ENCODE results near the gene FAM118B.
A peak's percentile ranks its signal among the peaks of the same experiment; 100 is the strongest.

FAM118B gene

GRCh38 chr11:126257144-126257543 is 45.6 kb downstream of the FAM118B start:
- no peaks in the 10 kb centered on the region for H3K9me3 ChIP-seq (ENCODE audit: insufficient read depth, low read depth, low read length)
- peaks cover 84% of the 10 kb centered on the region for H3K36me3 ChIP-seq (ENCODE audit: insufficient read depth, low read length)
- WGBS: 100% methylated on average over 2 of the region's 2 CpGs
- H3K9ac ChIP-seq (ENCODE audit: low read depth, low read length): no peak overlapping the region
- no peaks in the 10 kb centered on the region for H3K4me1 ChIP-seq (ENCODE audit: insufficient read depth, low read length)
- no peaks in the 10 kb centered on the region for H3K27me3 ChIP-seq (ENCODE audit: insufficient read depth, low read length)
- H3K4me3 ChIP-seq (ENCODE audit: low read length): no peak overlapping the region
- no peak overlapping the region for H3K27ac ChIP-seq (ENCODE audit: low read depth, low read length)

GRCh38 chr11:126257764-126258163 is 46.2 kb downstream of the FAM118B start:
- H3K36me3 ChIP-seq (ENCODE audit: insufficient read depth, low read length): peaks cover 84% of the 10 kb centered on the region
- H3K9me3 ChIP-seq (ENCODE audit: insufficient read depth, low read depth, low read length): no peaks in the 10 kb centered on the region
- no peak overlapping the region for H3K27ac ChIP-seq (ENCODE audit: low read depth, low read length)
- no peak overlapping the region for H3K4me3 ChIP-seq (ENCODE audit: low read length)
- WGBS: 100% methylated on average over 1 of the region's 2 CpGs
- no peaks in the 10 kb centered on the region for H3K4me1 ChIP-seq (ENCODE audit: insufficient read depth, low read length)
- H3K27me3 ChIP-seq (ENCODE audit: insufficient read depth, low read length): no peaks in the 10 kb centered on the region
- no peak overlapping the region for H3K9ac ChIP-seq (ENCODE audit: low read depth, low read length)

GRCh38 chr11:126262216-126262615 is 50.6 kb downstream of the FAM118B start:
- H3K36me3 ChIP-seq (ENCODE audit: insufficient read depth, low read length): peaks cover 88% of the 10 kb centered on the region

DNA sequence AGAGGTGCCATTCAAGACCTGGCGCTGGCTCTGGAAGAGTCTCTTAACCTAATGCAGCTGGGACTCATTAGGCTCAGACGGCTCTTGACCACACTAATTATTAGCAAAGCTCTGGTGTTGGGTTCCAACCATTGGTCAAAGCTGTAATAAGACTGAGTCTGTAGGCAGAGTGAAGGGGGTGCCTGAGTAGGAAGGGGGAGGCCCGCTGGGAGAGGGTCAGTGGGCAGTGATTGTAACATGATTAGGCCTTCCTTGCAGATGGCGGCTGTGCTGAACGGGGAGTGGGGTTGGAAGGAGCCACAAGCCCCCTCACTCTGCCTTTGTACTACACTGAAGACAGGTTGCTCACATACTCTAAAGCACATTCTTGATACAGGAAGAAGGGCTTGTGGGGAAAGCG is 51.9 kb downstream of the FAM118B start:
- Histone ChIP-seq H3K9me3 (ENCODE audit: insufficient read depth, low read depth, low read length) (no peaks in the 10 kb centered on the region), H3K4me1 (ENCODE audit: insufficient read depth, low read length) (0 out of 2 replicates have a peak, but pooled peaks cover 3% of the 10 kb centered on the region), H3K27me3 (ENCODE audit: insufficient read depth, low read length) (no peaks in the 10 kb centered on the region), H3K9ac (ENCODE audit: low read depth, low read length) (no peak overlapping the region), H3K36me3 (ENCODE audit: insufficient read depth, low read length) (peaks cover 80% of the 10 kb centered on the region), H3K27ac (ENCODE audit: low read depth, low read length) (no peak overlapping the region), H3K4me3 (ENCODE audit: low read length) (no peak overlapping the region)
- WGBS: 94% methylated on average over 4 of the region's 6 CpGs

More at GRCh38 chr11:126262216-126262615, 50.6 kb downstream of the FAM118B start:
- Histone ChIP-seq H3K27me3 (ENCODE audit: insufficient read depth, low read length) (no peaks in the 10 kb centered on the region), H3K9me3 (ENCODE audit: insufficient read depth, low read depth, low read length) (no peaks in the 10 kb centered on the region), H3K27ac (ENCODE audit: low read depth, low read length) (no peak overlapping the region), H3K4me1 (ENCODE audit: insufficient read depth, low read length) (no peaks in the 10 kb centered on the region), H3K4me3 (ENCODE audit: low read length) (no peak overlapping the region), H3K9ac (ENCODE audit: low read depth, low read length) (no peak overlapping the region)
- 92% methylated on average over 6 of the region's 6 CpGs for WGBS

GRCh38 chr11:126265811-126266210 is 54.2 kb downstream of the FAM118B start:
- WGBS: 94% methylated on average over 8 of the region's 8 CpGs
- 0 out of 2 replicates have a peak, but pooled peaks cover 3% of the 10 kb centered on the region for H3K4me1 ChIP-seq (ENCODE audit: insufficient read depth, low read length)
- no peaks in the 10 kb centered on the region for H3K9me3 ChIP-seq (ENCODE audit: insufficient read depth, low read depth, low read length)
- H3K27ac ChIP-seq (ENCODE audit: low read depth, low read length): no peak overlapping the region
- H3K4me3 ChIP-seq (ENCODE audit: low read length): no peak overlapping the region
- peaks cover 69% of the 10 kb centered on the region for H3K36me3 ChIP-seq (ENCODE audit: insufficient read depth, low read length)
- no peaks in the 10 kb centered on the region for H3K27me3 ChIP-seq (ENCODE audit: insufficient read depth, low read length)
- H3K9ac ChIP-seq (ENCODE audit: low read depth, low read length): no peak overlapping the region

- H3K4me3 ChIP-seq (ENCODE audit: low read length): peak overlapping the region; percentile 76
- 0 out of 2 replicates have a peak, but pooled peaks cover 3% of the 10 kb centered on the region for H3K4me1 ChIP-seq (ENCODE audit: insufficient read depth, low read length)
- WGBS: 87% methylated on average over 6 of the region's 6 CpGs
- no peaks in the 10 kb centered on the region for H3K9me3 ChIP-seq (ENCODE audit: insufficient read depth, low read depth, low read length)
- no peaks in the 10 kb centered on the region for H3K27me3 ChIP-seq (ENCODE audit: insufficient read depth, low read length)
- peak overlapping the region; percentile 95 for H3K9ac ChIP-seq (ENCODE audit: low read depth, low read length)
- peaks cover 57% of the 10 kb centered on the region for H3K36me3 ChIP-seq (ENCODE audit: insufficient read depth, low read length)
- no peak overlapping the region for H3K27ac ChIP-seq (ENCODE audit: low read depth, low read length)
Measured at GRCh38 chr11:126267650-126268049, 56.1 kb downstream of the FAM118B start.

DNA sequence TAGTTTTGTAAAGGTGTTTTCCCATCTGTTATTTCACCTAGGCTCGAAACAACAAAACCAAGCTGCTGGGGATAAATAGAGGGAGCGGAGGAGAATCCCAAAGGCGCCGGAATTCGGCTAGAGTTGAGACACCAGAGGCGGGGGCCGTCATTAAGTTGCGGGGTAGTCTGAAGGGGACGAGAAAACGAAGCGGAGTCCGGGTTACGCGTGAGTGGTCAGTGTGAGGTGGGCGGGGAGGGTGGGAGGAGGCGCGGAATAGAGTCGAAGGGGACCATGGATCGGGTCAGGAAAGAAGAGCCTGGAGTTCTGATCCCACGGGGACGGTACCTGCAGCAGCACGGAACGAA is 56.8 kb downstream of the FAM118B start:
- H3K27ac ChIP-seq (ENCODE audit: low read depth, low read length): peak overlapping the region; percentile 94
- H3K36me3 ChIP-seq (ENCODE audit: insufficient read depth, low read length): peaks cover 57% of the 10 kb centered on the region
- 0 out of 2 replicates have a peak, but pooled peaks cover 3% of the 10 kb centered on the region for H3K4me1 ChIP-seq (ENCODE audit: insufficient read depth, low read length)
- H3K9me3 ChIP-seq (ENCODE audit: insufficient read depth, low read depth, low read length): no peaks in the 10 kb centered on the region
- H3K4me3 ChIP-seq (ENCODE audit: low read length): peak overlapping the region; percentile 76
- H3K9ac ChIP-seq (ENCODE audit: low read depth, low read length): peak overlapping the region; percentile 95
- WGBS: under 1% methylated on average over 23 of the region's 23 CpGs
- no peaks in the 10 kb centered on the region for H3K27me3 ChIP-seq (ENCODE audit: insufficient read depth, low read length)

- Histone ChIP-seq H3K4me1 (ENCODE audit: insufficient read depth, low read length) (0 out of 2 replicates have a peak, but pooled peaks cover 3% of the 10 kb centered on the region), H3K27ac (ENCODE audit: low read depth, low read length) (peak within 1 kb of the TSS; percentile 94), H3K9ac (ENCODE audit: low read depth, low read length) (peak within 1 kb of the TSS; percentile 95), H3K4me3 (ENCODE audit: low read length) (peak within 1 kb of the TSS; percentile 76), H3K27me3 (ENCODE audit: insufficient read depth, low read length) (no peaks in the 10 kb centered on the region), H3K36me3 (ENCODE audit: insufficient read depth, low read length) (peaks cover 57% of the 10 kb centered on the region), H3K9me3 (ENCODE audit: insufficient read depth, low read depth, low read length) (no peaks in the 10 kb centered on the region)
- WGBS: under 1% methylated on average over 64 of the region's 64 CpGs
Measured at GRCh38 chr11:126268708-126269579, 57.4 kb downstream of the FAM118B start, which contains the start of the genes FOXRED1 and SRPRA. TSS of gene FOXRED1 (plus strand) at chr11:126269154. CDS start at chr11:126269207, 53 bp downstream. TSS of gene SRPRA (minus strand) at chr11:126268895. CDS start at chr11:126268804, 91 bp downstream.

DNA sequence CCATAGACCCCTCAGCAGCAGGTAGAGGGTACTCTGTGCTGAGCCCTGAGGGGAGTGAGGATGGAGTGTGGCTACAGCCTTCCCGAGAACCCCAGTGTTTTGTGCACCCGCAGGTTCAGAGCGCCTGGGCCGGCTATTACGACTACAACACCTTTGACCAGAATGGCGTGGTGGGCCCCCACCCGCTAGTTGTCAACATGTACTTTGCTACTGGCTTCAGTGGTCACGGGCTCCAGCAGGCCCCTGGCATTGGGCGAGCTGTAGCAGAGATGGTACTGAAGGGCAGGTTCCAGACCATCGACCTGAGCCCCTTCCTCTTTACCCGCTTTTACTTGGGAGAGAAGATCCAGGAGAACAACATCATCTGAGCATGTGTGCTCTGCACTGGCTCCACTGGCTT is 65.7 kb downstream of the FAM118B start:
- Histone ChIP-seq H3K27ac (ENCODE audit: low read depth, low read length) (no peak overlapping the region), H3K36me3 (ENCODE audit: insufficient read depth, low read length) (peaks cover 55% of the 10 kb centered on the region), H3K9me3 (ENCODE audit: insufficient read depth, low read depth, low read length) (no peaks in the 10 kb centered on the region), H3K4me1 (ENCODE audit: insufficient read depth, low read length) (0 out of 2 replicates have a peak, but pooled peaks cover 4% of the 10 kb centered on the region), H3K27me3 (ENCODE audit: insufficient read depth, low read length) (peaks cover 11% of the 10 kb centered on the region), H3K9ac (ENCODE audit: low read depth, low read length) (no peak overlapping the region), H3K4me3 (ENCODE audit: low read length) (no peak overlapping the region)
- WGBS: 96% methylated on average over 11 of the region's 11 CpGs

DNA sequence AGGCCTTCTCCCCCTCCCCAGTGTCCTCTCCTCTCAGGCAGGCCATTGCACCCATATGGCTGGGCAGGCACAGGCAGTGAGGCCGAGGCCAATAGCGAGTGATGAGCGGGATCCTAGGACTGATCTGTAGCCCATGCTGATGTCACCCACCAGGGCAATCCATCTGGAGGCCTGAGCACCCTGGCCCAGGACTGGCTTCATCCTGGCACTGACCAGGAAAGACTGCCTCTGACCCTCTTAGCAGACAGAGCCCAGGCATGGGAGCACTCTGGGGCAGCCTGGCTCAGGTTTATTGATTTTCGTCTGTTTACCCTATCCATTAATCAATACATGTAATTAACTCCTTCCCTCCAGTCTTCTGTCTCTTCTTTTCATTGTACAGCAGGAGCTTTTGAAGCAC is 66.2 kb downstream of the FAM118B start:
- WGBS: 95% methylated on average over 4 of the region's 4 CpGs
- H3K36me3 ChIP-seq (ENCODE audit: insufficient read depth, low read length): peaks cover 51% of the 10 kb centered on the region
- H3K9ac ChIP-seq (ENCODE audit: low read depth, low read length): no peak overlapping the region

DNA sequence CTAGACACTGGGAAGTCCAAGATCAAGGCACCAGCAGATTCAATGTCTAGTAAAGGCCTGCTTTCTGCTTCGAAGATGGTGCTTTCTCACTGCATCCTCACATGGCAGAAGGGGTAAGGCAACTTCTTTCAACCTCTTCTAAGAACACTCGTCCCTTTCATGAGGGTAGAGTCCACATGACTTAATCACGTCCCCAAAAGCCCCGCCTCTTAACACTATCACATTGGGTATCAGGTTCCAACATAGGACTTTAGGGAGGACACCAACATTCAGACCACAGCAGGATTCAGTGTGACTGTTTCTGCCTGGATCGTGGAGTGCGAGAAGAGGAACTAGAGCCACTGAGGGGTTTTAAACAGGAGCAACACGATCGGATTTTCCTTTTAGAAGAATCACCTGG is 67.6 kb downstream of the FAM118B start:
- Histone ChIP-seq H3K9ac (ENCODE audit: low read depth, low read length) (no peak overlapping the region), H3K9me3 (ENCODE audit: insufficient read depth, low read depth, low read length) (no peaks in the 10 kb centered on the region), H3K4me3 (ENCODE audit: low read length) (no peak overlapping the region), H3K4me1 (ENCODE audit: insufficient read depth, low read length) (peaks cover 9% of the 10 kb centered on the region), H3K36me3 (ENCODE audit: insufficient read depth, low read length) (peaks cover 37% of the 10 kb centered on the region), H3K27ac (ENCODE audit: low read depth, low read length) (no peak overlapping the region), H3K27me3 (ENCODE audit: insufficient read depth, low read length) (peaks cover 24% of the 10 kb centered on the region)
- 92% methylated on average over 8 of the region's 8 CpGs for WGBS

More for the DNA sequence above, 66.2 kb downstream of the FAM118B start:
- Histone ChIP-seq H3K27ac (ENCODE audit: low read depth, low read length) (no peak overlapping the region), H3K4me3 (ENCODE audit: low read length) (no peak overlapping the region), H3K27me3 (ENCODE audit: insufficient read depth, low read length) (peaks cover 13% of the 10 kb centered on the region), H3K4me1 (ENCODE audit: insufficient read depth, low read length) (0 out of 2 replicates have a peak, but pooled peaks cover 4% of the 10 kb centered on the region), H3K9me3 (ENCODE audit: insufficient read depth, low read depth, low read length) (no peaks in the 10 kb centered on the region)
